H4 (cell line): ENCODE results near the gene SGMS1. TPM values are rescaled to one million over a fixed set of nuclear protein-coding genes. Genes with fewer than 3 reads are reported as not detected.
"Not testable (repeated sequence)": the region's sequence is repeated elsewhere in the genome, so short reads cannot be mapped to it uniquely, and the experiment has no call there.

Source experiments
- DNase-seq: peaks from one replicate; pipeline ENCODE4 v3.0.0-alpha.2; 2015; ENCODE audit warnings: low spot score
- total RNA-seq: library from RNA; depleted of rRNA; stranded (reverse); fragments of >200 nt; shearing (Covaris generic); gene quantifications from 2 replicates; pipeline ENCODE4 v1.2.3, GENCODE V29; 2014

SGMS1 gene
- total RNA-seq, 1 experiment from 2014 or later, result 13.0 TPM

GRCh38 chr10:50470798-50471582, 152.8 kb downstream of the SGMS1 start:
- DNase-seq, result no peak

DNA sequence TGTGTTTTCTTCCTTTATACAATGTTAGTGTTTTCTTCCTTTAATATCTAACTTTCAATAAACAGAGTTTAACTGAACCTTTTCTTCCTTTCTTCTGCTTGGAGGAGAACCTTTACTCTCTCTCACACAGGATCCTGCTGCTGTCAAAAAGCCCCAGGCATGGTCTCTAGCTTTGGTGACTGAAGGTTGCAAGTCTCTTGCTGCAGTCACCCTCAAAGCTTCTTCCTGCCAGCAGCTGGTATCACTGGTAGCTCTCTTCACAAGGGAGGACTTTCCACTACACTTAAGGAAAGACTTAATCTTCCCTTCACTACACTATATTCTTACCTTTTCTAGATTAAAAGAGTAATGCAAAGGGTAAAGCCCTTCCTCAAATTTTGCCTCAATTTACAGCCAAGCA, 153.4 kb downstream of the SGMS1 start:
- DNase-seq, result no peak

DNA sequence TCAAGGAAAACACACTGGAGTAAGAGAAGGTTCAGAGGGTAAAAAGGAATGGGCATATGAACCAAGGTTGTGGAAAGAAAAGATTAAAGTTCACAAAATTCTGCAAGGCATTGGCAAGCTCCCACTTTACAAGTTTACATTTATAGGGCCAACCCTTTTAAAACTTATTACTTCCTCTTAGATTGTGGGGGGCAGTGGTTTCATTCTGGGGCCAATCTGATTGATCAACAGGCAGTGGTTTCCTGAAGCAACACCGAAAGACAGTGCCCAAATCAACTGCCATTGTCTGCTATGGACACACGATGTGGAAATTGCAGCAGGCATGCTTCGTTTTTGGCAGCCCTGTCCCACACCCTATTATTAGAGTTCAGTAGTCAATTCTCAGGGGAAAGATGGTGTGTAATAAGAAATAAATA, 154.0 kb downstream of the SGMS1 start:
- no peak for DNase-seq

- DNase-seq, result no peak
Measured at GRCh38 chr10:50469288-50469687, 154.5 kb downstream of the SGMS1 start.

GRCh38 chr10:50467209-50467608, 156.5 kb downstream of the SGMS1 start:
- DNase-seq, result no peak

DNA sequence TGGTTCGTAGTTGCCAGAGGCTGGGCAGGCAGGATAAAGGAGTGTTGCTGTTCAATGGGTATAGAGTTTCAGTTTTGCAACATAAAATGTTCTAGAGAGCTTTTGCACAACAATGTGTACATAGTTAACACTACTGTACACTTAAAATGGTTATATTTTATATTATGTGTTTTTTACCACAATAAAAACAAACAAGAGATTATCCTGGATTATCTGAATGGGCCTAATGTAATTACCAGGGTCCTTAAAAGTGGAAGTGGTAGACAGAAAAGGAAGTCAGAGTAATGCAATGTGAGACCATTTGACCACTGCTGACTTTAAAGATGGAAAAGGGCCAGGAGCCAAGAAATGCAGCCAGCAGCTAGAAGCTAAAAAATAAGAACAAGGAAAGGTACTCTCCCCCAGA, 159.7 kb downstream of the SGMS1 start:
- DNase-seq, result peak; percentile 62

- DNase-seq, result no peak
Measured at GRCh38 chr10:50461834-50462233, 161.9 kb downstream of the SGMS1 start.

DNA sequence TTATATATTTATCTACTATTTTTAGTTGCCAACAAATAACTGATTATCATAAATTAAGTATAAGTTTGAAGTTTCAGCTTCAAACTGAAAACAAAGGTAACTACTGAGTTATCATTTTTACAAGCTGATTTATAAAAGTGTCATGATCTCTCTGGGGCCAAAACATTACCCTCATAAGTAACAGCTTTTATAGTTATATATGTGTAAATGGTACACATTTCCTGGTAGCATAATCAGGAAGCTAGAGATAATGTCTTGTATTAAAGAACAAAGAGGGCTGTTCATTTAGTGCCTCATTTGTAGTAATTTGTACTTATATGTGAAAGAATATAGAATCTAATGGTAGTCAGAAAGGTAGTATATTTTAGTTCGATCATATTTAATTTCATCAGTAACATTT, 162.6 kb downstream of the SGMS1 start:
- no peak for DNase-seq

GRCh38 chr10:50456719-50457118, 167.0 kb downstream of the SGMS1 start:
- no peak for DNase-seq

DNA sequence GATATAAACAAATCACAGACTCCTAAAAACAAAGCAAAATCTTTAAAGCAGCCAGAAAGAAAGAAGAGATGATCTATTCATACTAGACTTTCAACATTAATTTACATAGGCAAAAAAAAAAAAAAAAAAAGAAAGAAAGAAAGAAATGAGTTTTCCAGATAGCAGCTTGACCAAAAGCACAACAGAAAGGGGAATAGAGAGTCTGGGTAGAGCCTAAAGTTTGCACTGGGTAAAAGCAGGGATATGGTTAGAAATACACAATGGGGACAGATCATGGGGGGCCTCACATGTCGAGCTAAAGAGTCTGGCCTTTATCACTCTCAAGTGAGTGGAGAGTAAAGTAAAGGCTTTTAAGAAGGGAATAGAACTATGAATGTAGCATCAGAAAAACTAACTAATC, 169.8 kb downstream of the SGMS1 start:
- DNase-seq, result no peak

DNA sequence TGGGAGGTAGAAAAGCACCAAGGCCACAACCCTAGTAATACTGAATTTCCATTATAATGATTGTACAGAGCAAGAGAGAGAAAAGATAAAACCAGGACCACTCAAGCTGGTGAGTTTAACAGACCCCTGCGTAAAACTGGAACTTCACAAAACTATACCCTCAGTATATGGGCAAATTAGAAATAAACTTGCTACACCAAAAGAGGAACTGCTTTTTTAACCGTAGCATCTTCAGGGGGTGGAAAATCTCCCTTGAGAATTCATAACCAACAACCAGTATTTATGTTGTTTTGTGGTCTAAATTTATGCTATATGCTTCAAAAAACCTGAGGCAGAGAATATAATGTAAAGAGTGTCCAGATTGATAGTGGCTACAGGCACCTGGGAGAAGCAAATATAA, 171.2 kb downstream of the SGMS1 start:
- DNase-seq, result no peak

GRCh38 chr10:50447691-50448090, 176.1 kb downstream of the SGMS1 start:
- no peak for DNase-seq

- DNase-seq, result not testable (repeated sequence)
Measured at GRCh38 chr10:50445777-50446176, 178.0 kb downstream of the SGMS1 start.

DNA sequence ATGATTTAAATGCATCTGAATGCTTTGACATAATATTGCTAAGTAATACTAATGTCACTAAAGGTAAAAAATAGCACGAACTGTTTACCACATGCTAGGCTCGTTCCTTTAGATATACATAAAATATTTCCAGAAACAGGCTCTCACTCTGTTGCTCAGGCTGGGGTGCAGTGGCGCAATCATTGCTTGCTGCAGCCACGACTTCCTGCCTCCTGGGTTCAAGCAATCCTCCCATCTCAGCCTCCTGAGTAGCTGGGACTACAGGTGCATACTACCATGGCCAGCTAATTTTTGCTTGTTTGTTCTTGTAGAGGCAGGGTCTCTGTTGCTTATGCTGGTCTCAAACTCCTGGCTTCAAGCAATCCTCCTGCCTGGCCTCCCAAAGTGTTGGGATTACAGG, 183.3 kb downstream of the SGMS1 start:
- DNase-seq, result no peak

DNA sequence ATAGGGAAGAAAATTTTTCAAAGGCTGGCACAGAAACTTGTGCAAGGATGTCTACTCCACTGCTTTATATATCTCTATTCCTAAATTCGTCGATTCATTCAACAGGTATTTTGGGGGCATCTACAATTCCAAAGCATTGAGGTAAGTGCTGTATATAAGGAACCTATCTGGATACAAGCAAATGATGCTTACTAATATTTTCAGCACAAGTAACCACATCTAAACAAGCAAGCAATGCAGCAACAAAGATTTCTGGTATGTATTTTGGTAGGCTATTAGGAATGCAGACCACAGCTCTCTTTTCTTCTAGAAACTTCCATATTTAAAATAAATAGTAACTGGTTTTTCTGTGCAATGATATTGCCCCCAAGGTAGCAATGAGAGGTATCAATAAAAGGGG, 183.9 kb downstream of the SGMS1 start:
- no peak for DNase-seq

DNA sequence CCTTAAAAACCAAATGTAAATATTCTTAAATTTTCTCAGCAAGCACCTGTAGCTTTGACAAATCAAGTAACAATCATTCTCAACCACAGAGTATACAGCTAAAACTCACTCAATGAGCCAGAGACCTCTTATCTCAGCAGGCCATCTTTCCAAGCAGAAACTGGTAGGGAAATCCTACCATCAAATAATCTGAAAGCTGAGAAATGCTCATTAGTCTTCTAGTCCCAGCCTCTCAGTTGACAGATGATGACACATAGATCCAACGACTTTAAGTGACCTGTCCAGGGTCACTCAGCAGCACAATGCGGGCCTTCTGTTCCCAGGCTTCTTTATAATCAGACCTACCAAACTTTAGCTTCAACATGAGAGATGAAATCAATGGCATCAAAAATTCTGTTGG, 184.6 kb downstream of the SGMS1 start:
- DNase-seq, result no peak

DNA sequence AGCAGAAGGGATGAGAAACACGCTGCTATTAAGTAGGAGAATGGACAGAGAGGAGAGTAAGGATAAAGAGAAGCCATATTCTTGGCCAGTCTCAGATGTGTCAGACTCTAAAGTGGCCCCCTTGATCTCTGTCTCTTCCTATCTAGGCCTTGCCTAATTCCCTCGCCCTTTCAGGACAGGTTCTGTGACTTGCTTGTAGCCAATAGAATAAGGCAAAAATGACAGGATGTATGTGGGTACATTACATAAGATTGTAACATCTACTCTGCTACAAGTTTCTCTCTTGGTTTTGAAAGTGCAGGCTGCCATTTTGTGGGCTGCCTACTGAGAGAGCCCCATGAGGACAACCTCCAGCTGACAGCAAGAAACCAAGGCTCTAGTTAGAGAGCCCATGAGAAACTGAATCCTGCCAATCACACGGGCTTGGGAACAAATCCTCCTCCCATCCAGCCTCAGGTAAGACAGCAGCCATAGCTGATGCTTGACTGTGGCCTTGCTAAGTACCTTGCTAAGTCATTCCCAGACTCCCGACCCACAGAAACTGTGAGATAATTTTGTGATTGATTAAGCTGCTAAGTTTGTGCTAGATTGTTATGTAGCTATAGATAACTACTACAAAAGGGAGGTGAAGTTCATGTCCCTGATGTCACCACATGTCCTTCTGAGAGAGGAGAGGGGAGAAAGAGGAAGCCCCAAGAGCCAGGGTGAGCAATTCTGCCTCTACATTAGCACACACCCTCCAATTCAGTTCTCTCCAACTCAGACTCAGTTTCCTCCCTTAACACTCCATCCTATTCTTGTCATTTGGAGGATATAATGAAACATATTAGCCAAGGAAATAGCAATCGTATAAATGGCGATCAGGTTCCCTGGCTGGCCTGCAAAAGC, 185.5 kb downstream of the SGMS1 start:
- no peak for DNase-seq

GRCh38 chr10:50437248-50437647, 186.5 kb downstream of the SGMS1 start:
- DNase-seq, result no peak

GRCh38 chr10:50436805-50437204, 187.0 kb downstream of the SGMS1 start:
- no peak for DNase-seq

DNA sequence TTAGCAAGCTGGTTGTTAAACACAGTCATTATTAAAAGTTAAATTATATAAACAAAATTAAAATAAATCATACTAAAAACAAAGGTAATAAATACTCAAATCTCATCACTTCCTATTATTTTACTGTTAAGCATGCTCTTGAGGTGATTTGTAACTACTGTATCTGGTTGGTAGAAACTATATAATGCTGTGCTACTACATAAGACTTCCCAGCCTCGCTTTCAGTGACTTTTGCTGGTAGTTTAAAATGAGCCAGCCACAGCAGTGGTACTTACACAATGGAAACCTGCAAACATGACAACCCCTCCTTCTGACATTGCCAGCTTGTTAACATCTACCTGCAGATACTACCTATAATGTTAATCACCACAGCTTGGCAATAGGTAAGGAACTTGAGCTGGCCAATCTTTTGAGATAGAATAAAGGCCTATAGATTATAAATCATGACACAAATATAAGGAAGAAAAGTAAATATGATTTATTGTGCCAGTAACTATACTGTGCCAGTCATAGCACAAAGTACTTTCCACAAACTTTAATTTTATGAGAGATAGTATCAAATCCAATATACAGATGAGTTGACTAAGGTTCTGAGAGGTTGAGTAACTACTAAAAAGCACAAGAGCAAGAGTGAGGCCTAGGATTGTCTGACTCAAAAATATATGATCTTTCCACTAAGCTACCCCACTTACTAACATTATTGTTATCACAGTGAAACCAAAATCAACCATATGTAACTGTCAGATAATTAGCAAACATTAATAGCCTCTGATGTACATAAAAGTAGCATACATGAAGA, 191.3 kb downstream of the SGMS1 start:
- DNase-seq, result no peak

- DNase-seq, result no peak
Measured at GRCh38 chr10:50431791-50432190, 192.0 kb downstream of the SGMS1 start.

GRCh38 chr10:50431133-50431532, 192.6 kb downstream of the SGMS1 start:
- DNase-seq, result no peak
